ENCODE results near the gene CIART.
"Not testable (repeated sequence)": the region's sequence is repeated elsewhere in the genome, so short reads cannot be mapped to it uniquely, and the experiment has no call there.

CIART gene

DNA sequence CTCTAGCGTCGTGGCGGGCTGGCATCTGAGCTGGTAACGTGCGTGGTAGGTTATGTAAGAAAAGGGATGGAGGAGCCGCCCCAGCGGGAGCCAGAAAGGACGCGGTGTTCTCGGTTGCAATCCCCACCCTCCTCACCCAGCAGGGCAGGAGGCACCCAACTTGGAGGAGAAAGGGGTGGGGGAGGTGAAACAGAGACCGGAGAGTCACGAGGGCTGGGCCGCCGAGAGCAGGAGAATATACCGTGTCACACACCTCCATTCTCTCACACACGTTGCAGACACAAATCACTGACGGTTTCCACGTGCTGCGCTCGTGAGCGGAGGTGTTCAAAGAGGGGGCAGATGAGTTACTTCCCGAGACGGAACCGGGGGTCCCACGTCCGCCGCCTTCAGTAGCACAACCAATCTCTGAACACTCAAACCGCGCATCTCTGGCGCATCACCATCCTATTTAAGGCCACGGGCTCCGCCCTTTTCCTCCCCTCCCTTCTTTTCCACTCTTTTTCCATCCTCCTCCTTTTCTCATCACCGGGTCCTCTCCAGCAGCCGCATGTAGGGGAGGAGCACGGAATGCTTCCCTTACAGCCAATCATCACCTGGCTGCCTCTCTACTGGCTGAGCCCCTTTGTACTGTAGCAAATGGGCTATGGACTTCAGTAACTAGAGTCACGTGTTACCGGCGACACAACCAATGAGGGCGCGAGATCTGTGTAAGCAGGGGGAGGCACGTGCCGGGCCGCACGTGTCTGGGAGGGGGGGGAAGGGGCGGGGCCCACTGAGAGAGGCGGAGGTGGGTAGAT is at the start of gene CIART:
CIART (plus strand) TSS at position 797 of the 800 bp plus-strand sequence. CDS start 714 bp downstream, outside the sequence.
- DNase-seq: peak; percentile 92

- DNase-seq: not testable (repeated sequence)
Observed at GRCh38 chr1:150232921-150233320, 49.4 kb upstream of the CIART start.

- DNase-seq: peak; percentile 38
Observed at GRCh38 chr1:150233359-150234308, 48.7 kb upstream of the CIART start.

- DNase-seq: no peak
Observed at GRCh38 chr1:150234309-150234565, 48.1 kb upstream of the CIART start.

DNA sequence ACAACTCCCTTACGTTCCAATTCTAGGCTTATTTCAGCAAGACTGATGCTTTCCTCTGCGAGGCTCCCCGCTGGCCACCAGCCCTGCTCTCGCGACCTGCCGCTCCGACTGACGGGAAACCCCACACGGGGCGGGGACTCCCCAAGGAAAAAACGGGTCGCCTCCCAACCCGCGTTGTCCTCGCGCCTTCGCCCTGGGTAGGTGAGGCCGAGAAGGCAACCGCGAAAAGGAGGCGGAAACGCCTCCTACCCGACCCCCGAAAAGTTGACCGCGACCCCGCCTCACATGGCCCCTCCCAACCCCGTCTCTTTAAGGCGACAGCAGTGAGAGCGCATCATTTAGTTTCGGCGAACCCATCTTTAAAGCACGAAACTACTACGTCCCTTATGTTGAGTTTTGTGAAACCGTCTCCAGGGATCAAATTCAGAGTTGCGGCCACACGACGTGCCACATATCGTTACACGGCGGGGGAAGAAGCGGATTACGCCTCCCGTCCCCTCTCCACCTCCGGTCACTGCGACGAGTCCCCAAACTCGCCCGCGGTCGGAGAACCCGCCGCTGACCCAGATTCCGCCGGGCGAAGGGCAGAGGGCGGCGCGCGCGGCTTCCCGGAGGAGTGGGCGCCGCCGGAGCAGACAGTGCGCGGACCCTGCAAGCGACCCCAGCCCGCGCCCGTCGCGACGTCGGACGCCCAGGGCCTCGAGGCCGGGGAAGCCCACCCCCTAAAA is 47.6 kb upstream of the CIART start:
- DNase-seq: peak; percentile 94

- DNase-seq: peak; percentile 34
Observed at GRCh38 chr1:150235294-150235851, 47.0 kb upstream of the CIART start.

GRCh38 chr1:150235852-150236613 is 46.3 kb upstream of the CIART start, which contains the start of gene ANP32E:
Gene ANP32E, minus strand, starts transcription at chr1:150236112. Its CDS starts 326 bp downstream, at chr1:150235786.
- peak; percentile 99 for DNase-seq

DNA sequence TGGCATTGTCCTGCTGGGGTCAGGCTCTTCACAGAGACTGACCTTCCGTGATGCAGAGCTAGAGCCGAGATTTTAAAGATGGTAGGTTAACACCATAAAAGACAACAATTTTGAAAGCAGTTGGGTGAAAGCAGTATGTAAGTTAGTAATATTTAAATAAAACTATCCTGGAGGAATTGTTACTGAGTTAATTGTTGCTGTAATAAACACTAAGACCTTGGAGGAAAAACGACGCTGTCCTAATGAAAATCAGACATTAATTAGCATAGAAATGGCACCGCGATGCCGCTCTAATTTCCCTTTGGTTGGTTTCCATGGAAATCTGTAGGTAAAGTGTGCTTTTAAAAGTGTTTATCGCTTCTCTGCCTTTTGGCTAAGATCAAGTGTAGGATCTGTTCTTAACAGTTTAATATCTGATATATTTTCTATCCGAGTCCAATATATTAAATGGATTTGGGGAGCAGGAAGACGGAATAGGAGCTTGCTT is 45.7 kb upstream of the CIART start:
- DNase-seq: no peak

DNA sequence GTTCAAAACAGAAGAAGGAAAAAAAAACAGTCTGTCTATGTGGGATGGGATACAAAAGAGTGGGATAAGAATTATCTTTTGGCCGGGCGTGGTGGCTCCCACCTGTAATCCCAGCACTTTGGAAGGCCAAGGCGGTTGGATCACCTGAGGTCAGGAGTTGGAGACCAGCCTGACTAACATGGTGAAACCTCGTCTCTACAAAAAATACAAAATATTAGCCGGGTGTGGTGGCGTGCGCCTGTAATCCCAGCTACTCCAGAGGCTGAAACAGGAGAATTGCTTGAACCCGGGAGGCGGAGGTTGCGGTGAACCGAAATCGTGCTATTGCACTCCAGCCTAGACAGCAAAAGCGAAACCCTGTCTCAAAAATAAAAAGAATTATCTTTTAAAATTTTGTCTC is 45.2 kb upstream of the CIART start:
- not testable (repeated sequence) for DNase-seq

- no peak for DNase-seq
Observed at GRCh38 chr1:150237746-150238145, 44.6 kb upstream of the CIART start.

- no peak for DNase-seq
Observed at GRCh38 chr1:150243003-150243402, 39.4 kb upstream of the CIART start.

DNA sequence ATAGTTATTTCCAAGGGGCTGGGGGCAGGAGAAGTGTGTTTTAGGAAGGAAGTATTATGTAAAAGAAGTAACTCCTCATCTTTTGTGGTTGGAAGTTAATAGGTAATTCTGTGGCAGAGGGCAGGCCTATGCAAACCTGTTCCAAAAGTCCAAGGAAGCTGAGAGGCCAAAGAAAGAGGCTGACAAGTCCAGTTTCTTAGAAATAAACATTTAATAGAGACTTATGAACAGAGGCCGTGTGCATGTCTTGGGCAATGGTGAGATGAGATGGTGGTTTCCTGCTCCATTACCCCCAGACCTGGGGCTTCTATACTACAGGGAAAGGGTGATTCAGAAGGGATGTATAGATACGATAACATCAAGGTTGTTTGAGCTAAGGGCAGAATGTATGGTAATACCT is 32.4 kb upstream of the CIART start:
- no peak for DNase-seq

DNA sequence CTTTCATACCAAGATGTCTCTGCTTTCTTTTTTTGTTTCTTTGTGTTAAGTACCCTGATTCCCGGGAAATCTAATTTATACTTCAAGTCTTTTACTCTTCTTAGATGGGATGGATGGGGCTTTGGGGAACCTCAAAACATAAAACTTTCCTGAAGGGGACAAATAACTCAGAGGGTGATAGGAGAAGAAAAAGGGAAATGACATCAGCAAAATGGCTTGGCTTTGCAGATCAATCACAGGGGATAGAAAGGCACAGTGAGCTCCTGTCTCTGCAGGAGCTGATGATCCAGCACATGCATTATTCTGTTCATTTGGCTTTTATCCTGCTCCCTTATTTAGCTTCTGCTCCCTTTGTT is 26.2 kb upstream of the CIART start:
- no peak for DNase-seq

GRCh38 chr1:150256554-150257341 is 25.6 kb upstream of the CIART start:
- no peak for DNase-seq

DNA sequence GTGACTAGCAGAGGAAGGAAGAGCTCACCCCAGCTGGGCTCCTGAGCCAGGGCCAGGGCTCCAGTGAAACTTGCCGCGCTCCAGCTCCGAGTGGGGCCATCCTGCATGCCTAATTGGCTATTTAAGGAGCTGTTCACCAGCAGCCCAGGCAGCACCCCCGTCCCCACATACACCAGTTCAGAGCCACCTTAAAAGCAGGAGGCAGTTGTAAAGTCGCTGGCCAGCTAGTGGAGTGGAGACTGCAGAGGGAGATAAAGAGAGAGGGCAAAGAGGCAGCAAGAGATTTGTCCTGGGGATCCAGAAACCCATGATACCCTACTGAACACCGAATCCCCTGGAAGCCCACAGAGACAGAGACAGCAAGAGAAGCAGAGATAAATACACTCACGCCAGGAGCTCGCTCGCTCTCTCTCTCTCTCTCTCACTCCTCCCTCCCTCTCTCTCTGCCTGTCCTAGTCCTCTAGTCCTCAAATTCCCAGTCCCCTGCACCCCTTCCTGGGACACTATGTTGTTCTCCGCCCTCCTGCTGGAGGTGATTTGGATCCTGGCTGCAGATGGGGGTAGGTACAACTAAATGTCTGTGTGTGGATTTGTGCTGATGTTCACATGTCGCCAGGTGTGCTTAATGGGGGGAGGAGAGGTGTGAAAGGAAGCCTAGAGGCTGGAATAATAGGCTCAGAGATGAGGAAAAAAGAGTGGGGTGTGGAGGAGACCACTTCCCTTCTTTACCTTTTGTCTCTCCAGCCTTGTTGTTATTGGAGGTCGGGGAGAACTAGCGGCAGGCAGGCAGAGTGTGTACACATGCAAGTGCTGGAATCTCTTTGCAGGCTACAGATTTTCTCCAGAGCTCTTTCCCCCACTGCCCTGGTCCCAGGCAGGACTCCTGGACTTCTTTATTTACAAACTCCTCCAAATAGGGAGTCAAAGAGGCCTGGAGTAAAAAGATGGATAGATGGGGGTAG is 24.4 kb upstream of the CIART start, which contains the start of gene CA14:
CA14 (plus strand) TSS at position 151 of the 962 bp plus-strand sequence; CDS start at position 506, 355 bp downstream.
- no peak for DNase-seq

- no peak for DNase-seq
Observed at GRCh38 chr1:150259217-150259616, 23.1 kb upstream of the CIART start.

DNA sequence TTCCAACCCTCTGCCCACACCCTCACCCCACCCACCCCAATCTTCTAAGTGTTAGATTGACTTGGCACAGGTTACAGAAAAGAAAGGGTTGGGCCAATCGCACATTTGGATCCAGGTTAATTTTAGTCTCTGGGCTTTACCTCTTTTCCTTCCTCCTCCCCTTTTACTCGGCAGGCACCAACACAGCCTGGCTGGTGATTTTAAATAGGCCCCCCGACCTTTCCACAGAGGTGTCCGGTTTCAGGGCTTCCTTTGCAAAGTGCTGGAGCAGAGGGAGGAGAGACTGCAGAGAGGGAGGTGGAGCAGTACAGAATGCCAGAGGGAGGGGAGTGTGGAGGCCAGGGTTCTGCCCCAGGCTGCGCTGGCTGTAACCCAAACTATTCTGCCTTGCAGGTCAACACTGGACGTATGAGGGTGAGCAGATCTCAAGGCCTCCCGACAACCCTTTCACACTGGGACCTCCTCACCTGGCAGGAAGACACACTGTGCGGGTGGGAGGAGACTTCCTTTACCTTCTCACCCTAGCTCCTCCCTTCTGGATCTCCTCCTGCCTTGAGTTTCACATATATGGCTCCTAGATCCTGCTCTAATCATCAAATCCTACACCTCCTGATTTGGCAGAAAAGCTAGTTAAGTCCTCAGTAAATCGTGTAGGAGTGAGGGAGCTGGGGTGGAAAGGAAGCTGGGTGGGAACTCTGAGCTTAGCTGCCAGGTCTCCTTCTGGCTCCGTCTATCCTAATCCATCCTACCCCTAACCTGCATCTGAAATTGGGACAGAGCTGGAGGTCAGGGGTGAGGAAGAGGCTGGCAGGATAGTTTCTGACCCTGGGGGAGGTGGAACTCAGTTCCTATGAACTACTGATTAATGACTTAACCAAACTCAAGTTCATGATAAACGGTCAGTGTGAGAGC is 22.3 kb upstream of the CIART start:
- no peak for DNase-seq

DNA sequence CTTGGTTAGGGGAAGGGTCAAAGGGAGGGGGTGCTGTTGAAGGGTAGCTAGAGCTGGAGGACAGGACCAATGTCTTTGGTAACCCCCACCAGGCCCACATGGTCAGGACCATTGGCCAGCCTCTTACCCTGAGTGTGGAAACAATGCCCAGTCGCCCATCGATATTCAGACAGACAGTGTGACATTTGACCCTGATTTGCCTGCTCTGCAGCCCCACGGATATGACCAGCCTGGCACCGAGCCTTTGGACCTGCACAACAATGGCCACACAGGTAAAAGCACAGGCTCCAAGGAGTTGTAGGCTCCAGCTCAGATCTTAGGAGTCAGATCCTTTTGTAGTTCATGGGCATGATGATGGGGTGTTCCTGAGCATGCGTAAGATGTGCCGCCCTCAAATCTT is 21.0 kb upstream of the CIART start:
- DNase-seq: no peak

All from CD4-positive, alpha-beta T cell treated with Interleukin-21 for 1 hour (primary cell).